ENCODE data around the gene TMEM198.
A peak's percentile ranks its signal among the peaks of the same experiment; 100 is the strongest.

The TMEM198 gene

DNA sequence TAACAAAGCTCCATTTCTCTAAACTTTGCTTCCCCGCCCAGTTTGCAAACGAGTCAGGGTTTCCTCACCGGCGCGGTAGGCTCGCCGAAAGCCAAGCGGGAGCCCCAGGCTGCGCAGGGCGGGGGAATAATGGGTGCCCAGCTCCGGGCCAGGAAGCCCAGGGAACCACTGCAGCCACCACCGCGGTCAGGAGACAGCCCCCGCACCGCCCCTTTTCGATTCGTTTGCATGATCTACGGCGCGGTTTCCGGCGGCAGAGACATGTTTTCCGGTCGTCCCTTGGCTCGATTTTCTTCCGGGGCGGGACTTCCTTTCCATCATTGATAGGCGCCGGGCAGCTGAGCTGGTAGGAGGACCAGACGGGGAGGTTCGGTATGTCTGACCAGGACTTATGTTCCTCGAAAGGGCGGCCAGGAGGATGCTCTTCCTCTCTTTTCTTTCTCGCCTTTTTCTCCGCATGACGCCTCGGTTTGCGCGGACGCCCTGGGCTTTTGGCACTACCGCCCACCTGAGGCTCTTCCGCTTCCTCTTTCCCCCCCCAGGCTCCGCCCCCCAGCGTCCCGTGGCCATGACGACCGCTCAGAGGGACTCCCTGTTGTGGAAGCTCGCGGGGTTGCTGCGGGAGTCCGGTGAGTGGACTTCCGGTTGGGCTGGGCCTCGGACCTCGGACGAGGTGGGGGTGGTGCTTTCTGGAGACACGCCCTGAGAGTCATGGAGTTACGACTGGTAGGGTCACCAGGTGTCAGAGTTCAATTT, 53.9 kb downstream of the TMEM198 start, which contains the start of gene STK11IP:
Gene STK11IP (plus strand): TSS at position 306 of the 756 bp plus-strand sequence. CDS start 263 bp downstream, at position 569.
- peak; percentile 84 for DNase-seq (ENCODE audit: low read depth, low spot score)
- peak within 1 kb of the TSS; percentile 87 for H3K4me3 ChIP-seq (ENCODE audit: low read length)

GRCh38 chr2:219598308-219599078, 54.7 kb downstream of the TMEM198 start:
- peak overlapping the region; percentile 87 for H3K4me3 ChIP-seq (ENCODE audit: low read length)
- no peak for DNase-seq (ENCODE audit: low read depth, low spot score)

Data from Jurkat, Clone E6-1 (cell line).